Mesodermal cell (in vitro differentiated cells): ENCODE results near the gene P2RY6.
A peak's percentile ranks its signal among the peaks of the same experiment; 100 is the strongest.

Source experiments
- H3K27ac ChIP-seq: 2 replicates; pipeline ENCODE4 v1.7.0; 2013; ENCODE audit warnings: mild to moderate bottlenecking, low read depth, low read length, moderate library complexity; ENCODE audit not compliant: severe bottlenecking
- H3K36me3 ChIP-seq: 2 replicates; pipeline ENCODE4 v1.7.1; 2013; ENCODE audit warnings: mild to moderate bottlenecking, low read length, moderate library complexity; ENCODE audit not compliant: control insufficient read depth, insufficient read depth
- H3K4me1 ChIP-seq: one replicate; pipeline ENCODE4 v1.7.1; 2013; ENCODE audit warnings: mild to moderate bottlenecking, low read length; ENCODE audit not compliant: insufficient read depth, control insufficient read depth, poor library complexity, severe bottlenecking
- H3K4me3 ChIP-seq: 2 replicates; pipeline ENCODE4 v1.7.0; 2013; ENCODE audit warnings: low read length, control low read depth, mild to moderate bottlenecking; ENCODE audit not compliant: insufficient read depth, poor library complexity, severe bottlenecking; ENCODE audit errors: extremely low read depth
- H3K9me3 ChIP-seq: 2 replicates; pipeline ENCODE4 v1.7.1; 2013; ENCODE audit warnings: mild to moderate bottlenecking, low read length, moderate library complexity; ENCODE audit not compliant: control insufficient read depth
- WGBS, 2 experiments: methylation state at CpG; one replicate each; pipeline ENCODE4 v1.1.5; 2013; ENCODE audit warnings: missing lambda C conversion rate in 2 of 2; ENCODE audit not compliant: insufficient coverage in 2 of 2; 5-methylcytosine and 5-hydroxymethylcytosine counted together

Gene P2RY6

DNA sequence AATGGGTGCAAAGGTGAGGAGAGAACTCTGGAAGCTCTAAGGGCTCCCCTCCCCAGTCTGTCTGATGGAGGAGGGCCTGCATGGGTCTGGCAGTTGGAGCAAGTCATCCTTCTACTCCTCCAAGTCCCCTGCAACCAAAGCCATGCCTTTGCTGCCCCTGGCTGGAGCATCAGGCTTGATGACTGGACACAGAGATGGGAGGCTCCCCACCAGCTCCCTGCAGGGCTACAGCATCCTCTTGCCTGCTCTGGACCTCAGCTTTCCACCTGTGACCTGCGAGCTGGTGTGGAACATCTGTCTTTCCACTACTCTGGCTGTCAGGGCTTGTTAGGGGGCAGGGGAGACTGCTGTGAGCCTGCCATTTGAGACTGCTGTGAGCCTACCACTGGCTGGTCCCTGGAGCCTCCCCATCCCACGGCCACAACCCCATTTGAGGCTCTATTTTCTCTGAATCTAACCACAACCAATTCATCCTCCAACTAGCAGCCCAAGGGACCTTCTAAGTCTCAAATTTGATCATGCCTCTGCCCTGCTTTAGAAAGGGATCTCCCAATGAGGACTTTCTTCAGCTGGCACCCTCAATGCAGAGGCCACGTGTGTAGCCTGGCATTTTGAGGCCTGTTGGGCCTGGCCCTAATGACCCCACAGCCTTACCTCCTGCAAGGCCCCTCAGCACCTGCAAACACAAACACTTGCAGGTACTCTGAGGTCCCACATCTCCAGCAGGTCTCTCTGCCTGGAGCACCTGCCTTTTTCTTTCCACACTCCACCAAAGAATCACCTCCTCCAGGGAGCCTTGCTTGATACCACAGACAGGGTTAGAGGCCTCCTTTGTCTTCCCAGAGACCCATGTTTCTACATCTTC is 9.9 kb downstream of the P2RY6 start:
- H3K27ac ChIP-seq, result no peak overlapping the region
- 89 to 94% methylated on average over 2 of the region's 3 CpGs for WGBS, 2 experiments

DNA sequence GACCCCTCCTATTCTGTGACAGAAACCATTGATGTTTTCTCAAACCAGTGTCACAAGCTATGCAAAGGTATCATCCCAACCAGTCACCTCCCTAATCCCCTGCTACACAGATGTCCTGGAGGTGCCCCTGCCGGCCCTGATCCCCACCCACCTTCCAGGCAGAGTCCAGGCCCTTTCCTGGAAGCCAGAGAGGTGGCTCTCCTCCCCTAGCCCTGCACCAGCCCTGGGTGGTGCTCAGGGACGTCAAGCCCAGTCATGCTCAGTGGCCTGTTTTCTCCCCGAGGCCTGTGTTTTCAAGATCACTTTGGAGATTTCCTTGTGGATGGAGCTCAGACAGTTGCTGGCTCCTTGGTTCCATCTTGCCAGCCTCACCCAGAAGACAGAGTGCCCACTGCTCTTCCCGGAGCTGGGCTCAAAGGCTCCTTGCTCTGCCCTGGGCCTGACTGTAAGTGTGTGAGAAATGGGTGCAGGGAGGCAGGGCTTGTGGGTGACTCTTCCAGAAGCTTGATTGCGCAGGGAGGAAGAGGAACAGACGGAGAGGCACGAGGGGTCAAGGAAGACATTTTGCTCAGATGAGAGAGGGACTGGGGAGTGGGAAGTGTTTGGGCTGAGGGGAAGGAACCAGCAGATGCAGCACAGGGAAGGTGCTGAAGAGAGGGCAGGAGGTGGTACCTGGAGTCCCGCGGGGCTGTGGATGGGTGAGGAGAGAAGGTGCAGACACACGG is 11.3 kb downstream of the P2RY6 start:
- WGBS, 2 experiments, result 87 to 88% methylated on average over 10 of the region's 10 CpGs
- peaks cover 3% of the 10 kb centered on the region for H3K4me1 ChIP-seq
- H3K36me3 ChIP-seq, result no peaks in the 10 kb centered on the region
- H3K9me3 ChIP-seq, result no peaks in the 10 kb centered on the region
- H3K27ac ChIP-seq, result no peak overlapping the region
- no peak overlapping the region for H3K4me3 ChIP-seq

More for the DNA sequence above, 9.9 kb downstream of the P2RY6 start:
- H3K4me3 ChIP-seq, result no peak overlapping the region
- H3K4me1 ChIP-seq, result peaks cover 7% of the 10 kb centered on the region
- H3K36me3 ChIP-seq, result no peaks in the 10 kb centered on the region
- H3K9me3 ChIP-seq, result no peaks in the 10 kb centered on the region

DNA sequence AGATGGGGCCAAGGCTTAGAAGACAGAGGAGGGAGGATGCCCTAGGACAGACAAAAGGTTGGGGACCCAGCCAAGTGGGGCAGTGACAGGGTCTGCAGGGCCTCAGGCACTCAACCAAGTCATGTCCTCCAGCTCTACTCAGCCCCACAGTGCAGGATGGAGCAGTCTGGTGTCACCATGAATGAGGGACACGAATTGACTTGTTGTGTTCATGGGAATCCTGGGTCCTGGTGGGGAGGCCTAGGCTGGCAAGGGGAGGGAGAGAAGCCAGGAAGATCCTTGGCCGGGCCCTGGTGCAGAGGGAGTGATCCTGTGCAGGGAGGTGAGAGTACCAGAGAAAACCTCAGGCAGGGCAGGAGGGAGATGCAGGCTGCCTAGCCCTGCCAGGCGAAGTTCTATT is 12.0 kb downstream of the P2RY6 start:
- Histone ChIP-seq H3K4me1 (peaks cover 10% of the 10 kb centered on the region), H3K4me3 (no peak overlapping the region), H3K36me3 (no peaks in the 10 kb centered on the region), H3K27ac (no peak overlapping the region), H3K9me3 (no peaks in the 10 kb centered on the region)
- WGBS, 2 experiments, result 77 to 84% methylated on average over 3 of the region's 3 CpGs

DNA sequence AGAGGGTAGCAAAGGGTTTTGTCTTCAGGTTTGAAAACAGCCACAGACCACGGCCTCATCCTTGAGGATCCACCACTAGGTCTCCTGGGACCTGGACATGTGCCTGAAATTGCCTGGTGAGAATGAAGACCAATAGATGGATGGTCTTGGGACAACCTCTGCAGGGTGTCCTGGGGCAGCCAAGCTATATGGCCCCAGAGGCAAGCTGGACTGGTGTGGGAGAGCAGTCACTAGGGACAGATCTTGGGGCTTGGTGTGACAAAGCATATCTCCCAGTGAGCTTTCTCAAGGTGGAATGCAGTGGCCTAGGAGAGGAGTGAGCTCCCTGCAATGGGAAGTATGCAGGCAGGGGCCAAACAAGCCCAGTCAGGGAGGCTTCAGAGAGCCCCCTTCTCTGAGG is 13.6 kb downstream of the P2RY6 start:
- Histone ChIP-seq H3K27ac (no peak overlapping the region), H3K4me3 (no peak overlapping the region), H3K9me3 (no peaks in the 10 kb centered on the region), H3K36me3 (no peaks in the 10 kb centered on the region), H3K4me1 (peaks cover 13% of the 10 kb centered on the region)
- WGBS, 2 experiments, result 91 to 100% methylated on average over 1 of the region's 1 CpG

DNA sequence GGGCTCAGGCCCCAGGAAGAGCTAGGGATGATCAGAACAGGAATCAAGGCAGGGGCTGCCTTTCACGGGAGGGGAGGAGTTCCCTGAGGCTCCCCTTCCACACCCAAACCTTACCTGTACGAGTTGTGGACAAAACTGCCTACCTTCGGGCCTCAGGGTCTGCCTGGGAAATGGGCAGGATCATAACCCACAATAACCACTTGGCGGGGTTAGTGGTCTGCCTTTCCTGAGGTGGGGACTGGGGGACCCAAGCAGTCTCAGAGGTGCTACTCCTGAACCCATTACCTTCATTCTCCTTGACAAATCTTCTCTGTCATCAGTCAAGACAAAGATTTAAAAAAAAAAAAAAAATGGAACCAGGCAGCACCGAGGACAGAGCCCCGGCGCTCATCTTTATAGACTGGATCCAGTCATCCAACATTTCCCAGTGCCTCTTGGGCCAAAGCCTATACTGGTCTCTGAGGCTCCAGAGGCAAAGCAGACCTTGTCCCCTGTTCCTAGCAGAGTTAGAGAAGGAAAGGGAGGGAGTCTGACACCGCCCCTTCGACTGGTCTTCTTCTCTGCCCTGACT is 14.2 kb downstream of the P2RY6 start:
- Histone ChIP-seq H3K4me3 (no peak overlapping the region), H3K36me3 (no peaks in the 10 kb centered on the region), H3K27ac (no peak overlapping the region), H3K4me1 (peaks cover 13% of the 10 kb centered on the region), H3K9me3 (no peaks in the 10 kb centered on the region)
- 84 to 89% methylated on average over 2 to 4 of the region's 9 CpGs for WGBS, 2 experiments

DNA sequence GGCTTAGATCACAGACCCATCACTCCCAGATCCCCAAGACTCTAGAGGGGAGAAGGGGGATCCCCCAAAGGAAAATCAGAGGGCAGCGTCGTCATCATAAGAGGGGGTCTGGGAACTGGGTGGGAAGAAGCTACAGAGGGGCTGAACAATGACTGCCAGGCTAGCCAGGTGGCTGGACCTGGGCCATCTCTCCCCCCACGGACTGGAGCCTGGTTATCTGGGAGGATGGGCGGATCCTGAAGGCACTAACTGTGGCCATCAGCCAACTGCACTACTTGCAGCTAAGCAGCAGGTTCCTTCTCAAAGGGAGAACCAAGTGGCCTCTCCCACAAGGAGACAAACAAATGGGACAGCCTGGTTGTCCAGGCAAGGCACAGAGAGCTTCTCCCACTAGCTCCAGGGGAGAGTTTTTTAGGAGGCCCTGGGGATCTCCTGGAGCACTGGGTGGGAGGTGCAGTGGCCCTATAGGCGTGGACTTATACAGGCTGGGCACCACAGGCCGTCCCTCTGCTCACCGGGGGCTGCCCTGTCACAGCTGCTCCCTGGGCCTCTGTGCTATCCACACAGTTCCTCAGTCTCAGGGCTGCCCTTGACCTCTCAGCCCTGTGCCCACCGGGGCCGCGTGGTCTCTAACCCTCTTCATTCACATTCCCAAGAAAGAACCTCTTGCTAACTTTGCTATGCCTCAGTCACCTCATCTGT is 15.4 kb downstream of the P2RY6 start:
- Histone ChIP-seq H3K9me3 (no peaks in the 10 kb centered on the region), H3K27ac (no peak overlapping the region), H3K4me3 (no peak overlapping the region), H3K4me1 (peaks cover 22% of the 10 kb centered on the region), H3K36me3 (no peaks in the 10 kb centered on the region)
- WGBS, 2 experiments, result 100% methylated on average over 2 to 6 of the region's 10 CpGs

DNA sequence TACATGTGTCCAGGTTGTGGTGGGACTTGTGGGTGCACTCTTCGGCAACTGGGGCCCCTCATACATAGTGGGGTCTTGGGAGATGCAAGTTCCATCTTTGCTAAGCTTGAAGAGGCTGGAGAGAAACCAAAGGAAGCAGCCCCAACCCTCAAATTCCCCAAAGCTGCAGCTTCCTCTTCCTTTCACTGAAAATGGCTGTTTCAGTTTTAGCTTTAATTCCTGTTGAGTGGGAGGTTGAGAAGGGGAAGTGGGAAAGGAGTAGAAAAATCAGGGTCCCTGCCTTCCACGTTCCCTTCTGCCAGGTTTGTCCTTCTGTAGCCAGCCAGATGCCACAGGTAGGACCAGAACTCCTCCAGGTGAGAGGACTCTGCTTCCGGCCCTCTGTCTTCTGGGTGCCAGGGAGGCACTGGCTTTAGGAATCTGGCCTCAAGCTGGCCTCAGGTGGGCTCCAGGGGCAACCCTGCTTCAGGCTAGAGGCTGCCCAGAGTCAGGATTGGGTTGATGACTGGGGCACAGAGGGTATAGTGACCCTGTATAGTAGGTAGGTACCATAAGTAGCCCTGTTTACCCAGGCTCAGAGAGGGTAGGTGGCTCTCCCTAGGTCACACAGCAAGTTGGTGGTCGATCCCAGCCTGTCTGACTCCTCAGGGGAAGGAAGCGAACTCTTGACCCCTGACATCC is 16.2 kb downstream of the P2RY6 start:
- H3K4me1 ChIP-seq, result peaks cover 23% of the 10 kb centered on the region
- no peak overlapping the region for H3K4me3 ChIP-seq
- no peaks in the 10 kb centered on the region for H3K9me3 ChIP-seq
- WGBS, 2 experiments, result 84 to 91% methylated on average over 4 of the region's 5 CpGs
- H3K27ac ChIP-seq, result peak overlapping the region; percentile 94
- H3K36me3 ChIP-seq, result no peaks in the 10 kb centered on the region

DNA sequence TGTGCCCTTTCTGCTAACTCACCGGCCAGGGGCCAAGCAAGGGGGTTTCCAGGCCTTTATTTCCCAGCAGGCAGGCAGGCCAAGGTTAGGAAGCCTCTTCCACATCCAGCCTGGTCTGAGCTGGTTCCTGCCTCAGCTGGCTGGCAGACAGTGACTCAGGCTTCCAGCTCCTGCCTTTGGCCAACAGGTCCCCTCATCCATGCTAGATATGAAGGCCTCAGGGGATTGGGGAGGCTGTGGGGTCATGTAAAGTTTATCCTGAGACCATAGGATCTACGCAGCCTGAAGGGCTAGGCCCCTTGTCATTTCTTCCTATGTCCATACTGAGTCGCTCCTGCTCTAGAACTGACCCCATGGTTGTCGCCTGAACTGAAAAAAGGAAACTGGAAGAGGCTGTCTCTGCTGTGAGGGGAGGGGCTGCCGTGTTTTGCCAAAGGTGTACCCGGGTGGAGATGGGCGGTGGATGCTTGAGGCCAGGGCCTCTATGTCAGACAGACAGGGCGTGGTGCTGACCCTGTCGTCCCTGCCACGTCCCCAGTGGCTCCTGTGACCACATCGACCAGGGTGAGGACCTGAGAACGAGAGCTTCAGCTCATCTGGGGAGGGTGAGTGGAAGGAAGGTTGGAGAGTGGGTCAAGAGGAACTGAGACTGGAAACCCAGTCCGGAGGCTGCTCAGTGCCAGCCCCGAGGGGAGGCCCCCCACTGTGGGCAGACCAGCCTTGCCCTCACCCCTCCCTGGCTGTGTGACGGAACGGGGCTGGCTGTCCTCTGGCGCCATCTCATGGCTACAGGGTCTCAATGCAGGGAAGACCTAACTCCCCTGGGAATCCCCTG is 17.0 kb downstream of the P2RY6 start:
- Histone ChIP-seq H3K27ac (peak overlapping the region; percentile 94), H3K4me1 (peaks cover 23% of the 10 kb centered on the region), H3K4me3 (no peak overlapping the region), H3K36me3 (no peaks in the 10 kb centered on the region), H3K9me3 (no peaks in the 10 kb centered on the region)
- WGBS, 2 experiments, result 61 to 74% methylated on average over 10 to 13 of the region's 17 CpGs

DNA sequence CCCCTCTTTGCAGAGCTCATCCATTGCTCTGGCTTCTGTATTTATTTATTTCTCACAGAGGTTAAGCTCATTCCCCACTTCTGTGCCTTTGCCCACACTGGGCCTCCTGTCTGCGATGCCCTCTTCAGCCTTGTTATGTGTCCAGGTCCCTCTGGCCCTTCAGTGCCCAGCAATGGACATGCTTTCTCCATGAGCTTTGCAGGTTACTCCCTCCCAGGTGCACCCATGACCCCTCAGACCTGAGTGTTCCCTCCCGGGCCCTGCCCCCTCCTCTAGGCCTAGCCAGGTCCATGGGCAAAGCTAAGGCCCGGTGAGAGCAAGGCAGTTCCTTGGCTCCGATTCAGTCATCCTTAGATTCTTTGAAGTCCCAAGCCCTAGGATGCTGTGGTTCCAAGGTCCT is 18.4 kb downstream of the P2RY6 start:
- H3K4me1 ChIP-seq, result peaks cover 30% of the 10 kb centered on the region
- H3K4me3 ChIP-seq, result no peak overlapping the region
- WGBS, 2 experiments, result 90 to 93% methylated on average over 3 to 4 of the region's 4 CpGs
- H3K36me3 ChIP-seq, result no peaks in the 10 kb centered on the region
- no peak overlapping the region for H3K27ac ChIP-seq
- H3K9me3 ChIP-seq, result no peaks in the 10 kb centered on the region
